Neural cell (in vitro differentiated cells): ENCODE measurements around the gene TRPV5. TPM values are rescaled to one million over a fixed set of nuclear protein-coding genes. Genes with fewer than 3 reads are reported as not detected.

Source experiments
- H2AFZ ChIP-seq: fragments of 200-600, 300-800 bp; sonication (generic), shearing (Covaris generic); 2 replicates; pipeline ENCODE4 v1.6.0; 2014; ENCODE audit warnings: low read depth, mild to moderate bottlenecking, antibody characterized with exemption, low read length, moderate library complexity
- H3F3A ChIP-seq: fragments of 200-600 bp; shearing (Covaris generic); 2 replicates; pipeline ENCODE4 v1.6.1; 2016; ENCODE audit warnings: mild to moderate bottlenecking, moderate library complexity, mixed read lengths, antibody characterized with exemption, low read length; ENCODE audit not compliant: insufficient read depth, poor library complexity, severe bottlenecking
- H3K27ac ChIP-seq: fragments of 200-600, 300-800 bp; sonication (generic), shearing (Covaris generic); 2 replicates; pipeline ENCODE4 v1.5.1; 2014; ENCODE audit warnings: mild to moderate bottlenecking, low read length, moderate library complexity
- H3K27me3 ChIP-seq: fragments of 300-800, 200-600 bp; sonication (generic), shearing (Covaris generic); 2 replicates; pipeline ENCODE4 v1.6.0; 2014; ENCODE audit warnings: mild to moderate bottlenecking, low read depth, low read length, moderate library complexity; ENCODE audit not compliant: insufficient read depth
- H3K36me3 ChIP-seq: fragments of 300-800, 200-600 bp; sonication (generic), shearing (Covaris generic); 2 replicates; pipeline ENCODE4 v1.5.1; 2014; ENCODE audit warnings: mild to moderate bottlenecking, antibody characterized with exemption, low read length, moderate library complexity; ENCODE audit not compliant: insufficient read depth
- H3K4me2 ChIP-seq: fragments of 300-800, 200-600 bp; sonication (generic), shearing (Covaris generic); 2 replicates; pipeline ENCODE4 v1.6.0; 2014; ENCODE audit warnings: mild to moderate bottlenecking, low read length
- H3K4me3 ChIP-seq: fragments of 300-800, 200-600 bp; sonication (generic), shearing (Covaris generic); 2 replicates; pipeline ENCODE4 v1.5.1; 2014; ENCODE audit warnings: mild to moderate bottlenecking, low read length, moderate library complexity
- H3K79me2 ChIP-seq: fragments of 200-600 bp; shearing (Covaris generic); replicated peaks from 2 replicates; pipeline ENCODE4 v1.6.0; 2014; ENCODE audit warnings: mild to moderate bottlenecking, low read length, moderate library complexity; ENCODE audit not compliant: insufficient read depth
- H3K9ac ChIP-seq: fragments of 300-800, 200-600 bp; sonication (generic), shearing (Covaris generic); 2 replicates; pipeline ENCODE4 v1.6.1; 2016; ENCODE audit warnings: mild to moderate bottlenecking, low read length, mixed read lengths
- H3K9me2 ChIP-seq: fragments of 200-600 bp; shearing (Covaris generic); 2 replicates; pipeline ENCODE4 v1.6.1; 2016; ENCODE audit warnings: mild to moderate bottlenecking, low read length, mixed read lengths; ENCODE audit not compliant: insufficient read depth
- H3K9me3 ChIP-seq: fragments of 200-600, 300-800 bp; sonication (generic), shearing (Covaris generic); 2 replicates; pipeline ENCODE4 v1.6.1; 2016; ENCODE audit warnings: mild to moderate bottlenecking, mixed run types, low read length, moderate library complexity, mixed read lengths
- H4K20me1 ChIP-seq: fragments of 200-600 bp; shearing (Covaris generic); 2 replicates; pipeline ENCODE4 v1.6.1; 2016; ENCODE audit warnings: mild to moderate bottlenecking, mixed run types; ENCODE audit not compliant: insufficient read depth
- CTCF ChIP-seq: fragments of 450-650 bp; IDR thresholded peaks from 2 replicates; pipeline ENCODE4 v1.5.1; 2014; ENCODE audit warnings: antibody characterized with exemption, mild to moderate bottlenecking, moderate library complexity; ENCODE audit not compliant: poor library complexity, severe bottlenecking
- EP300 ChIP-seq: fragments of 450-650 bp; conservative IDR thresholded peaks from 2 replicates; pipeline ENCODE4 v1.6.1; 2014; ENCODE audit warnings: antibody characterized with exemption, mild to moderate bottlenecking, moderate library complexity; ENCODE audit not compliant: poor library complexity, severe bottlenecking
- EZH2 ChIP-seq: fragments of 200-600, 300-800 bp; shearing (Covaris generic), sonication (generic); IDR thresholded peaks from 2 replicates; pipeline ENCODE4 v1.6.1; 2014; ENCODE audit warnings: antibody characterized with exemption, low read length, borderline replicate concordance, mild to moderate bottlenecking; ENCODE audit not compliant: insufficient read depth, poor library complexity, severe bottlenecking
- MXI1 ChIP-seq: fragments of 450-650 bp; conservative IDR thresholded peaks from 2 replicates; pipeline ENCODE4 v1.6.1; 2014; ENCODE audit warnings: antibody characterized with exemption, mild to moderate bottlenecking; ENCODE audit not compliant: poor library complexity, severe bottlenecking
- POLR2AphosphoS5 ChIP-seq: IDR thresholded peaks from 2 replicates; pipeline ENCODE4 v1.6.1; 2012
- RAD21 ChIP-seq: fragments of 450-650 bp; conservative IDR thresholded peaks from 2 replicates; pipeline ENCODE4 v1.6.1; 2014; ENCODE audit warnings: antibody characterized with exemption, mild to moderate bottlenecking, moderate library complexity
- REST ChIP-seq: IDR thresholded peaks from 2 replicates; pipeline ENCODE4 v1.6.1; 2012; ENCODE audit warnings: borderline replicate concordance
- SMC3 ChIP-seq: fragments of 450-650 bp; conservative IDR thresholded peaks from 2 replicates; pipeline ENCODE4 v1.6.1; 2014; ENCODE audit warnings: antibody characterized with exemption, mild to moderate bottlenecking, moderate library complexity; ENCODE audit not compliant: poor library complexity
- TAF1 ChIP-seq: IDR thresholded peaks from 2 replicates; pipeline ENCODE4 v1.6.1; 2012; ENCODE audit warnings: low read depth
- polyA plus RNA-seq: library from polyadenylated mRNA; depleted of rRNA; stranded (reverse); fragments of >200 nt; gene quantifications from 2 replicates; pipeline ENCODE4 v1.2.3, GENCODE V29; 2014

Gene TRPV5
- polyA plus RNA-seq, 1 donor from 2014 or later = not detected

GRCh38 chr7:142940966-142941535 lies 7.5 kb upstream of the TRPV5 start:
- Histone ChIP-seq H3K4me3 (no peak overlapping the region), H3K36me3 (no peaks in the 10 kb centered on the region), H2AFZ (no peak overlapping the region), H3K4me2 (no peak overlapping the region), H3F3A (no peaks in the 10 kb centered on the region), H3K27me3 (no peaks in the 10 kb centered on the region), H4K20me1 (no peaks in the 10 kb centered on the region), H3K27ac (no peak overlapping the region), H3K9ac (no peak overlapping the region), H3K79me2 (no peaks in the 10 kb centered on the region), H3K9me2 (no peaks in the 10 kb centered on the region), H3K9me3 (no peaks in the 10 kb centered on the region)
- no peak for TF ChIP-seq REST
- TF ChIP-seq SMC3 = no peak
- no peak for TF ChIP-seq CTCF
- no peak for TF ChIP-seq POLR2AphosphoS5
- TF ChIP-seq MXI1 = no peak
- no peak for TF ChIP-seq EP300
- TF ChIP-seq RAD21 = no peak
- TF ChIP-seq EZH2 = no peak

- Histone ChIP-seq H4K20me1 (no peaks in the 10 kb centered on the region), H2AFZ (no peak within 1 kb of the TSS), H3K9me2 (no peaks in the 10 kb centered on the region), H3K9me3 (no peaks in the 10 kb centered on the region), H3K27ac (no peak within 1 kb of the TSS), H3K9ac (no peak within 1 kb of the TSS), H3K27me3 (no peaks in the 10 kb centered on the region), H3K36me3 (no peaks in the 10 kb centered on the region), H3K79me2 (no peaks in the 10 kb centered on the region), H3K4me2 (no peak within 1 kb of the TSS), H3F3A (no peaks in the 10 kb centered on the region), H3K4me3 (no peak within 1 kb of the TSS)
- TF ChIP-seq POLR2AphosphoS5 = no peak
- TF ChIP-seq EZH2 = no peak
- TF ChIP-seq RAD21 = no peak
- no peak for TF ChIP-seq EP300
- TF ChIP-seq MXI1 = no peak
- TF ChIP-seq REST = no peak
- TF ChIP-seq TAF1 = no peak
Observed at GRCh38 chr7:142939226-142939910, 5.8 kb upstream of the TRPV5 start, which contains the start of gene LLCFC1. LLCFC1 (plus strand) TSS chr7:142939484; CDS start chr7:142939622, 138 bp downstream.
